Vagina (tissue), 2 donors: Measurements from ENCODE around the gene BRD3OS. TPM values are rescaled to one million over a fixed set of nuclear protein-coding genes. Genes with fewer than 3 reads are reported as not detected.

Experiments used
- DNase-seq, 2 donors: peaks; one replicate each; pipeline ENCODE4 v3.0.0-alpha.2; 2017; ENCODE audit errors: extremely low spot score in 2 of 2
- H3K27ac ChIP-seq: fragments of 200-600 bp; sonication (generic); one replicate; pipeline ENCODE4 v1.5.1; 2019
- H3K27me3 ChIP-seq: fragments of 200-600 bp; sonication (generic); one replicate; pipeline ENCODE4 v1.5.1; 2019
- H3K36me3 ChIP-seq, 2 donors: fragments of 200-600 bp; sonication (generic); one replicate each; pipeline ENCODE4 v1.5.1; 2017 to 2019
- H3K4me1 ChIP-seq: fragments of 200-600 bp; sonication (generic); one replicate; pipeline ENCODE4 v1.5.1; 2019
- H3K4me3 ChIP-seq, 2 donors: fragments of 200-600 bp; sonication (generic); 1 replicate in 1 of 2; 2 replicates in 1 of 2; pipeline ENCODE4 v1.5.1; 2016 to 2019
- H3K9me3 ChIP-seq: fragments of 200-600 bp; sonication (generic); one replicate; pipeline ENCODE4 v1.5.1; 2019
- POLR2A ChIP-seq, 2 donors: fragments of 450-650 bp; IDR thresholded peaks; one replicate each; pipeline ENCODE4 v1.6.1; 2017; ENCODE audit warnings: antibody characterized with exemption in 2 of 2, mild to moderate bottlenecking in 2 of 2, moderate library complexity in 2 of 2
- POLR2AphosphoS5 ChIP-seq, 2 donors: sonication (generic); formaldehyde crosslinking; IDR thresholded peaks; one replicate each; pipeline ENCODE4 v1.9.0; 2017; ENCODE audit warnings: antibody characterized with exemption in 2 of 2, mild to moderate bottlenecking in 2 of 2, low read depth in 1 of 2; ENCODE audit not compliant: insufficient read depth in 1 of 2
- intact Hi-C: fragments of 100-400 bp; cut with DNase I; formaldehyde crosslinking; loops from one replicate; pipeline ENCODE4 v1.15.1; 2023
- total RNA-seq: library from RNA; depleted of rRNA; stranded (reverse); fragments of >200 nt; gene quantifications from one replicate; pipeline ENCODE4 v1.2.3, GENCODE V29; 2016
- TF ChIP-seq, protein P1 (sequence below), 3 experiments: fragments of 450-650 bp in 2 of 3; fragments of 200-600 bp in 1 of 3; sonication (generic) in 1 of 3; IDR thresholded peaks; one replicate each; pipeline ENCODE4 v1.5.1; 2017 to 2019; ENCODE audit warnings: antibody characterized with exemption in 3 of 3, mild to moderate bottlenecking in 2 of 3, moderate library complexity in 2 of 3

The BRD3OS gene
- total RNA-seq, 1 donor from 2014 or later = 13.0 TPM

DNA sequence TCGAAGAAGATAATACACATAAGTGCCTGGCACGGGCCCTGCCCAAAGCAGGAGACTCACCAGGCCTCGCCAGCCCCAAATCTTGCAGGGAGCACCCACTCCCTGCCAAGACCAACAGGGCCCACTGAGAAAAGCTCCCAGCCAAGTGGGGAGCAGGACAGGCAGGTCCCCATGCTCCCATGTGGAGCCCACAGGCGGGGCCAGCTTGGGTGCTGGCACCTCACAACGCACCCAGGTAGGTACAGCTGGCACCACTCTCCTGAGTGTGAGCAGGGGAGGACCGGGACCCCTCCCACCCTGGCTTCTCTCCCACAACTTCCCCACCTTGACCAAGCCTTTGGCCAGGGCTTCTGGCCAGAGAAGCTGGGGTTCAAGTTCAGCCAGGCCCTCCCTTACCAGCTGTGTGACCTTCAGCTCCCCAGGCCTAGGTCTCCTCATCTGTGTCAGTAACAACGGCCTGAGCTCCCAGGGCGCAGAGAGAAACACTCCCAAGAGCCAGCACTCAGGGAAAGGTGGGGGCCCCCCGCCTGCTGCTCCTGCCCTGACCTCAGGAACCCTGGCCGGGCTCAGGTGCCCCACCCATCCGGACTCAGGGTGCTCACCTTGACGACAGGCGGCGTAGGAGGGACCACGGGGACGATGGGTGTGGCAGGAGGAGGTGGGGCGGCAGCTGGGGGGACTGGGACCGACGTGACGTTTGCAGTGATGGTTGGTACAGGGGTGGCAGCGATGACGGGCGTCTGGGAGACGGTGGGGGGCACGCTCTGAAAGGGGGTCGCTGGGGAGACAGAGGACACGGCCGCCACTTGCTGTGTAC, 24.7 kb downstream of the BRD3OS start:
- no peak for DNase-seq
- Histone ChIP-seq H3K4me1 (peaks cover 10% of the 10 kb centered on the region), H3K27ac (no peak overlapping the region), H3K4me3 (no peak overlapping the region), H3K9me3 (no peaks in the 10 kb centered on the region), H3K36me3 (peaks cover 0 to 70% of the 10 kb centered on the region in 2 donors), H3K27me3 (no peaks in the 10 kb centered on the region)
- no peak for TF ChIP-seq POLR2A (IDR thresholded peaks at IDR 0.05)
- TF ChIP-seq, protein P1, sequence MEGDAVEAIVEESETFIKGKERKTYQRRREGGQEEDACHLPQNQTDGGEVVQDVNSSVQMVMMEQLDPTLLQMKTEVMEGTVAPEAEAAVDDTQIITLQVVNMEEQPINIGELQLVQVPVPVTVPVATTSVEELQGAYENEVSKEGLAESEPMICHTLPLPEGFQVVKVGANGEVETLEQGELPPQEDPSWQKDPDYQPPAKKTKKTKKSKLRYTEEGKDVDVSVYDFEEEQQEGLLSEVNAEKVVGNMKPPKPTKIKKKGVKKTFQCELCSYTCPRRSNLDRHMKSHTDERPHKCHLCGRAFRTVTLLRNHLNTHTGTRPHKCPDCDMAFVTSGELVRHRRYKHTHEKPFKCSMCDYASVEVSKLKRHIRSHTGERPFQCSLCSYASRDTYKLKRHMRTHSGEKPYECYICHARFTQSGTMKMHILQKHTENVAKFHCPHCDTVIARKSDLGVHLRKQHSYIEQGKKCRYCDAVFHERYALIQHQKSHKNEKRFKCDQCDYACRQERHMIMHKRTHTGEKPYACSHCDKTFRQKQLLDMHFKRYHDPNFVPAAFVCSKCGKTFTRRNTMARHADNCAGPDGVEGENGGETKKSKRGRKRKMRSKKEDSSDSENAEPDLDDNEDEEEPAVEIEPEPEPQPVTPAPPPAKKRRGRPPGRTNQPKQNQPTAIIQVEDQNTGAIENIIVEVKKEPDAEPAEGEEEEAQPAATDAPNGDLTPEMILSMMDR (IDR thresholded peaks at IDR 0.05) = no peak
- TF ChIP-seq POLR2AphosphoS5 (IDR thresholded peaks at IDR 0.05; ENCODE audit: insufficient read depth in 1 of 2, low read depth in 1 of 2) = no peak
- intact Hi-C loops = no loop called here

DNA sequence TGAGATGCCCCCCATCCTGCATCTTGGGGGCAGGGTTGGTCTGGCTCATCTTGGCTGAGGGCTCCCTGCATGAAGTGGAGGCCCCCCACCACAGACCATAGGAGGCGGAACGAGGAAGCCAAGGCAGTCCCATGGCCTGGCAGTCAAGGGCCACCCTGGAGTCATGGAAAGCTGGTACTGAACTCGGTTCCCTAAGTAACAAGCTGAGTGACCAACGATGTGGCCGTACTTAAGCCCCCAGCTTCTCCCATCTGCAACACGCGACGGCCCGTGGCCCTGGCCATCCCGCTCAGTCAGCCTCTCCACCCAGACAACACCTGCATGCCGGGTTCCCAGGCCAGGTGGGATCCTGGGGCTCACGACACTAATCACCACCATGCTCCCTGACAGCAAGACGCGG, 25.4 kb downstream of the BRD3OS start:
- H3K9me3 ChIP-seq = no peaks in the 10 kb centered on the region
- TF ChIP-seq POLR2A (IDR thresholded peaks at IDR 0.05) (no peak), POLR2AphosphoS5 (IDR thresholded peaks at IDR 0.05; ENCODE audit: insufficient read depth in 1 of 2, low read depth in 1 of 2) (no peak)
- TF ChIP-seq, protein P1 (IDR thresholded peaks at IDR 0.05) = no peak
- peaks cover 0 to 62% of the 10 kb centered on the region in 2 donors for H3K36me3 ChIP-seq
- no peak overlapping the region for H3K27ac ChIP-seq
- H3K4me1 ChIP-seq = peaks cover 17% of the 10 kb centered on the region
- H3K4me3 ChIP-seq = no peak overlapping the region
- H3K27me3 ChIP-seq = no peaks in the 10 kb centered on the region
- intact Hi-C loops = no loop called here
- no peak for DNase-seq

DNA sequence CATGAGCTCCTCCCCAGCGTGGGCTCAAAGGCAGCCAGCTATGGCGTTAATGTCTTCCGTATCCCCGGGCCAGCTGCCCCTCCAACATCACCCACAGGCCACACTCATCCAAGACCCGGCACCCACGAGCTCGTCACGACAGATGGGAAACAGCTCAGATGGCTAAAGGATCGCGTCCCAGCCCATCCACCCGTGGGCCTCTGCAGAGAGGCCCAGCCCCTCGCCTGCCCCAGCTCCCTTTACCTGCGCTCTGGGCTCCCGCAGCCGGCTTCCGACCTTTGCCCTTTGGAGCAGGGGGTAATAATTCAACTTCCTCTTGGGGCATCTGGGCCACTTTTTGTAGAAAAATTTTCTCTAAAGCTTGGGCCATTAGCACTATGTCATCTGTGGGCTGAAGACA, 26.0 kb downstream of the BRD3OS start:
- Histone ChIP-seq H3K9me3 (no peaks in the 10 kb centered on the region), H3K27ac (no peak overlapping the region), H3K4me1 (peaks cover 23% of the 10 kb centered on the region), H3K27me3 (no peaks in the 10 kb centered on the region), H3K4me3 (no peak overlapping the region), H3K36me3 (peaks cover 0 to 56% of the 10 kb centered on the region in 2 donors)
- no peak for DNase-seq
- TF ChIP-seq POLR2A (IDR thresholded peaks at IDR 0.05) (no peak), POLR2AphosphoS5 (IDR thresholded peaks at IDR 0.05; ENCODE audit: insufficient read depth in 1 of 2, low read depth in 1 of 2) (no peak)
- TF ChIP-seq, protein P1 (IDR thresholded peaks at IDR 0.05) = no peak
- intact Hi-C loops = no loop called here

DNA sequence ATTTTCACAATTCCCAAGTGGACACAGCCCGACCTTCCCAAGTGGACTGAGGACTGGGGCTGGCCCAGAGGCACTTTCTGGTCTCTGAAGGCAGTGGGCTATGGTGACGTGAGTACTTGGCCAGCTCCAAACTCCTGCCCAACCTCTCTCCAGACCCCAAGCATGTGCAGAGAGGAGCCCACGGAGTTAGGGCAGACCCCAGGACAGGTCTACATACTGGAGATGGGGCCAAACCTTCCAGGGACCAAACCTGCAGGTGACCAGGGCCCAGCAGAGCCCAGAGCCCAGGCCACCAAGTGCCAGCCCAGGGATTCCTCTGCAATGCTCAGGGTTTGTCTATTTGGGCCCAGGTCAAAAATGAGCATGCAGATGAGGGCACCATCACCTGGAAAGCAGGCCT, 27.2 kb downstream of the BRD3OS start:
- no peak overlapping the region for H3K4me3 ChIP-seq
- intact Hi-C loops = no loop called here
- H3K27ac ChIP-seq = no peak overlapping the region
- TF ChIP-seq POLR2AphosphoS5 (IDR thresholded peaks at IDR 0.05; ENCODE audit: insufficient read depth in 1 of 2, low read depth in 1 of 2) (no peak), POLR2A (IDR thresholded peaks at IDR 0.05) (no peak)
- TF ChIP-seq, protein P1 (IDR thresholded peaks at IDR 0.05) = no peak
- H3K4me1 ChIP-seq = peaks cover 35% of the 10 kb centered on the region
- peaks cover 0 to 50% of the 10 kb centered on the region in 2 donors for H3K36me3 ChIP-seq
- H3K9me3 ChIP-seq = no peaks in the 10 kb centered on the region
- H3K27me3 ChIP-seq = no peaks in the 10 kb centered on the region
- DNase-seq = no peak

DNA sequence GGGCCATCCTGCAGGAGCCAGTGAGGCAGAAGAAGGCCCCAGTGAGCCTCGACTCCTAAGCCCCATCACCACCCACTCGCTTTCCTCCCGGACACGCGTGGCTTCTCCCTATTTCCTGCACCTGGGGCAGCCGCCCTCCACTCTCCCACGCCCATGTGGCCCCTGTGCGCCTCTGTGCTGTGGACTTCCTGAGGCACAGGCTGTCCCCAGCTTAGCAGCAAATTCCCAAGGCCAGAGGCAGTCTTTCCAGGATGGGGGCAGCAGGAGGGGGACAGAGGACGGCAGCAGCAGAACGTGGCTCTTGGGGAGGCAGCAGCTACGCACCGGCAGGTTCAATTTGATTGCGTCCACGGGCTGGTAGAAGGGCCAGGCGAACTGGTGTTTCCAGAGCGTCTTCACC, 27.7 kb downstream of the BRD3OS start:
- H3K4me1 ChIP-seq = peaks cover 39% of the 10 kb centered on the region

More for the DNA sequence above, 27.7 kb downstream of the BRD3OS start:
- TF ChIP-seq POLR2AphosphoS5 (IDR thresholded peaks at IDR 0.05; ENCODE audit: insufficient read depth in 1 of 2, low read depth in 1 of 2) = no peak
- TF ChIP-seq, protein P1 (IDR thresholded peaks at IDR 0.05) = no peak
- TF ChIP-seq POLR2A (IDR thresholded peaks at IDR 0.05) = no peak
- DNase-seq = no peak
- H3K27ac ChIP-seq = no peak overlapping the region
- intact Hi-C loops = no loop called here
- H3K9me3 ChIP-seq = no peaks in the 10 kb centered on the region
- peaks cover 0 to 45% of the 10 kb centered on the region in 2 donors for H3K36me3 ChIP-seq
- H3K4me3 ChIP-seq = no peak overlapping the region
- H3K27me3 ChIP-seq = no peaks in the 10 kb centered on the region
